ENCODE measurements around the gene KCNH4.

The KCNH4 gene

GRCh38 chr17:42110301-42111264 is 70.4 kb downstream of the KCNH4 start:
- H3K4me1 ChIP-seq (ENCODE audit: control insufficient read depth in 1 of 2, insufficient read depth in 1 of 2, low read depth in 1 of 2, low read length in 1 of 2), result peaks cover 19 to 29% of the 10 kb centered on the region in 2 experiments
- H3K9me3 ChIP-seq, result no peaks in the 10 kb centered on the region
- H3K27me3 ChIP-seq, result no peaks in the 10 kb centered on the region
- H3K27ac ChIP-seq, result no peak overlapping the region
- peaks cover 4% of the 10 kb centered on the region for H3K36me3 ChIP-seq
- no peak overlapping the region for H3K4me3 ChIP-seq (ENCODE audit: low read depth in 1 of 2, low read length in 1 of 2)
- no peak for TF ChIP-seq CTCF (IDR thresholded peaks at IDR 0.05)

GRCh38 chr17:42109086-42109485 is 71.9 kb downstream of the KCNH4 start:
- Histone ChIP-seq H3K4me3 (ENCODE audit: low read depth in 1 of 2, low read length in 1 of 2) (no peak overlapping the region), H3K27me3 (no peaks in the 10 kb centered on the region), H3K9me3 (no peaks in the 10 kb centered on the region), H3K36me3 (peaks cover 9% of the 10 kb centered on the region), H3K27ac (no peak overlapping the region), H3K4me1 (ENCODE audit: control insufficient read depth in 1 of 2, insufficient read depth in 1 of 2, low read depth in 1 of 2, low read length in 1 of 2) (peaks cover 19 to 29% of the 10 kb centered on the region in 2 experiments)
- TF ChIP-seq CTCF (IDR thresholded peaks at IDR 0.05), result no peak

GRCh38 chr17:42107597-42108576 is 73.1 kb downstream of the KCNH4 start:
- H3K9me3 ChIP-seq, result no peaks in the 10 kb centered on the region
- H3K36me3 ChIP-seq, result peaks cover 16% of the 10 kb centered on the region
- peak overlapping the region; percentile 41 to 56 for H3K4me3 ChIP-seq (ENCODE audit: low read depth in 1 of 2, low read length in 1 of 2)
- H3K4me1 ChIP-seq (ENCODE audit: control insufficient read depth in 1 of 2, insufficient read depth in 1 of 2, low read depth in 1 of 2, low read length in 1 of 2), result peaks cover 15 to 25% of the 10 kb centered on the region in 2 experiments
- no peaks in the 10 kb centered on the region for H3K27me3 ChIP-seq
- no peak for TF ChIP-seq CTCF (IDR thresholded peaks at IDR 0.05)
- peak overlapping the region; percentile 9 for H3K27ac ChIP-seq

GRCh38 chr17:42107124-42107523 is 73.8 kb downstream of the KCNH4 start:
- no peak for TF ChIP-seq CTCF (IDR thresholded peaks at IDR 0.05)
- no peaks in the 10 kb centered on the region for H3K9me3 ChIP-seq
- peak overlapping the region; percentile 41 to 56 for H3K4me3 ChIP-seq (ENCODE audit: low read depth in 1 of 2, low read length in 1 of 2)
- no peaks in the 10 kb centered on the region for H3K27me3 ChIP-seq
- peaks cover 10 to 20% of the 10 kb centered on the region in 2 experiments for H3K4me1 ChIP-seq (ENCODE audit: control insufficient read depth in 1 of 2, insufficient read depth in 1 of 2, low read depth in 1 of 2, low read length in 1 of 2)
- H3K36me3 ChIP-seq, result peaks cover 16% of the 10 kb centered on the region
- H3K27ac ChIP-seq, result no peak overlapping the region

All from neutrophil (primary cell).